ENCODE results near the gene DAZAP2. TPM values are rescaled to one million over a fixed set of nuclear protein-coding genes. Genes with fewer than 3 reads are reported as not detected.
"Not testable (repeated sequence)": the region's sequence is repeated elsewhere in the genome, so short reads cannot be mapped to it uniquely, and the experiment has no call there.

The DAZAP2 gene
- polyA plus RNA-seq, 6 donors from 2014 or later: 1,454 to 3,149 (median 1,632) TPM

GRCh38 chr12:51202718-51203117, 35.9 kb upstream of the DAZAP2 start:
- no peak for ATAC-seq (ENCODE audit: low read depth in 2 of 2)
- peaks cover 0 to 6% of the 10 kb centered on the region in 2 donors for H3K36me3 Mint-ChIP-seq
- H3K4me3 Mint-ChIP-seq: no peak overlapping the region
- H3K9me3 Mint-ChIP-seq: no peaks in the 10 kb centered on the region
- H3K4me1 Mint-ChIP-seq: no peaks in the 10 kb centered on the region
- H3K27me3 Mint-ChIP-seq: no peaks in the 10 kb centered on the region
- DNase-seq: no peak
- H3K27ac Mint-ChIP-seq: peak overlapping the region in 1 of 6 donors; percentile 57

- H3K9me3 Mint-ChIP-seq: no peaks in the 10 kb centered on the region
- DNase-seq (no peak), ATAC-seq (ENCODE audit: low read depth in 2 of 2) (no peak)
- H3K36me3 Mint-ChIP-seq: peaks cover 0 to 6% of the 10 kb centered on the region in 2 donors
- H3K27ac Mint-ChIP-seq: no peak overlapping the region
- H3K4me1 Mint-ChIP-seq: peaks cover 0 to 5% (median 2%) of the 10 kb centered on the region in 3 donors
- H3K27me3 Mint-ChIP-seq: peaks cover 0 to 3% (median 0%) of the 10 kb centered on the region in 3 donors
- no peak overlapping the region for H3K4me3 Mint-ChIP-seq
These were observed 33.3 kb upstream of the DAZAP2 start for GRCh38 chr12:51205350-51205749.

- H3K27ac Mint-ChIP-seq: peak overlapping the region in 2 of 6 donors; percentile 69 to 80
These were observed 30.5 kb upstream of the DAZAP2 start for GRCh38 chr12:51208016-51208660.

GRCh38 chr12:51209259-51209658, 29.4 kb upstream of the DAZAP2 start:
- no peak for ATAC-seq (ENCODE audit: low read depth in 2 of 2)
- peak overlapping the region in 1 of 8 donors; percentile 41 for H3K4me3 Mint-ChIP-seq
- H3K27ac Mint-ChIP-seq: no peak overlapping the region
- DNase-seq: no peak
- no peaks in the 10 kb centered on the region for H3K9me3 Mint-ChIP-seq
- H3K4me1 Mint-ChIP-seq: peaks cover 6 to 8% (median 6%) of the 10 kb centered on the region in 3 donors
- peaks cover 0 to 3% (median 0%) of the 10 kb centered on the region in 3 donors for H3K27me3 Mint-ChIP-seq
- H3K36me3 Mint-ChIP-seq: no peaks in the 10 kb centered on the region

More at GRCh38 chr12:51208016-51208660, 30.5 kb upstream of the DAZAP2 start:
- peaks cover 0 to 3% (median 0%) of the 10 kb centered on the region in 3 donors for H3K27me3 Mint-ChIP-seq
- H3K4me1 Mint-ChIP-seq: peaks cover 3 to 6% (median 5%) of the 10 kb centered on the region in 3 donors
- H3K36me3 Mint-ChIP-seq: peaks cover 0 to 6% of the 10 kb centered on the region in 2 donors
- no peaks in the 10 kb centered on the region for H3K9me3 Mint-ChIP-seq
- ATAC-seq (ENCODE audit: low read depth in 2 of 2) (no peak), DNase-seq (no peak)
- no peak overlapping the region for H3K4me3 Mint-ChIP-seq

- Mint-ChIP-seq H3K27me3 (peaks cover 0 to 3% (median 0%) of the 10 kb centered on the region in 3 donors), H3K27ac (peak overlapping the region in 1 of 6 donors; percentile 59), H3K36me3 (no peaks in the 10 kb centered on the region), H3K4me3 (no peak overlapping the region), H3K4me1 (peaks cover 8 to 12% (median 9%) of the 10 kb centered on the region in 3 donors), H3K9me3 (no peaks in the 10 kb centered on the region)
- no peak for ATAC-seq (ENCODE audit: low read depth in 2 of 2)
- no peak for DNase-seq
These were observed 27.8 kb upstream of the DAZAP2 start for GRCh38 chr12:51210690-51211395.

- Mint-ChIP-seq H3K27ac (no peak overlapping the region), H3K36me3 (no peaks in the 10 kb centered on the region), H3K9me3 (no peaks in the 10 kb centered on the region), H3K4me1 (peaks cover 16 to 30% (median 27%) of the 10 kb centered on the region in 3 donors), H3K27me3 (peaks cover 0 to 3% (median 0%) of the 10 kb centered on the region in 3 donors), H3K4me3 (peak overlapping the region in 2 of 8 donors; percentile 41 to 67)
- DNase-seq (no peak), ATAC-seq (ENCODE audit: low read depth in 2 of 2) (no peak)
These were observed 23.7 kb upstream of the DAZAP2 start for GRCh38 chr12:51214895-51215294.

GRCh38 chr12:51216642-51217041, 22.0 kb upstream of the DAZAP2 start:
- no peaks in the 10 kb centered on the region for H3K36me3 Mint-ChIP-seq
- H3K27me3 Mint-ChIP-seq: no peaks in the 10 kb centered on the region
- H3K4me1 Mint-ChIP-seq: peaks cover 12 to 25% (median 24%) of the 10 kb centered on the region in 3 donors
- no peak for ATAC-seq (ENCODE audit: low read depth in 2 of 2)
- no peaks in the 10 kb centered on the region for H3K9me3 Mint-ChIP-seq
- DNase-seq: no peak
- H3K27ac Mint-ChIP-seq: peak overlapping the region; percentile 2 to 94 (median 86)
- H3K4me3 Mint-ChIP-seq: peak overlapping the region; percentile 39 to 92 (median 82)

- Mint-ChIP-seq H3K36me3 (no peaks in the 10 kb centered on the region), H3K9me3 (no peaks in the 10 kb centered on the region), H3K4me3 (peak overlapping the region; percentile 86 to 97 (median 95)), H3K27ac (peak overlapping the region; percentile 84 to 99 (median 95)), H3K27me3 (no peaks in the 10 kb centered on the region), H3K4me1 (peaks cover 12 to 25% (median 24%) of the 10 kb centered on the region in 3 donors)
- ATAC-seq (ENCODE audit: low read depth in 2 of 2) (peak; percentile 61 to 65), DNase-seq (peak; percentile 58)
These were observed 21.3 kb upstream of the DAZAP2 start for GRCh38 chr12:51217133-51217967.

- DNase-seq: peak; percentile 71
These were observed 20.5 kb upstream of the DAZAP2 start, which contains the start of gene POU6F1 for GRCh38 chr12:51217968-51218606. Gene POU6F1, minus strand, starts transcription at chr12:51218062. Its CDS starts 11,226 bp downstream, at chr12:51206836.

GRCh38 chr12:51218607-51219161, 19.9 kb upstream of the DAZAP2 start:
- peak overlapping the region; percentile 86 to 97 (median 95) for H3K4me3 Mint-ChIP-seq
- H3K27me3 Mint-ChIP-seq: no peaks in the 10 kb centered on the region
- no peak for DNase-seq
- H3K9me3 Mint-ChIP-seq: no peaks in the 10 kb centered on the region
- H3K27ac Mint-ChIP-seq: peak overlapping the region; percentile 90 to 99 (median 95)
- H3K36me3 Mint-ChIP-seq: no peaks in the 10 kb centered on the region
- peaks cover 12 to 25% (median 24%) of the 10 kb centered on the region in 3 donors for H3K4me1 Mint-ChIP-seq
- ATAC-seq (ENCODE audit: low read depth in 2 of 2): no peak

More at GRCh38 chr12:51217968-51218606, 20.5 kb upstream of the DAZAP2 start, which contains the start of gene POU6F1:
- ATAC-seq (ENCODE audit: low read depth in 2 of 2): peak; percentile 75 to 77
- Mint-ChIP-seq H3K36me3 (no peaks in the 10 kb centered on the region), H3K4me1 (peaks cover 12 to 25% (median 24%) of the 10 kb centered on the region in 3 donors), H3K9me3 (no peaks in the 10 kb centered on the region), H3K27ac (peak within 1 kb of the TSS; percentile 90 to 99 (median 95)), H3K27me3 (no peaks in the 10 kb centered on the region), H3K4me3 (peak within 1 kb of the TSS; percentile 86 to 97 (median 95))

GRCh38 chr12:51219322-51219721, 19.3 kb upstream of the DAZAP2 start:
- no peak for DNase-seq
- H3K9me3 Mint-ChIP-seq: no peaks in the 10 kb centered on the region
- no peak for ATAC-seq (ENCODE audit: low read depth in 2 of 2)
- peak overlapping the region in 4 of 6 donors; percentile 67 to 95 (median 91) for H3K27ac Mint-ChIP-seq
- peak overlapping the region in 7 of 8 donors; percentile 31 to 96 (median 86) for H3K4me3 Mint-ChIP-seq
- H3K27me3 Mint-ChIP-seq: no peaks in the 10 kb centered on the region
- peaks cover 10 to 22% (median 21%) of the 10 kb centered on the region in 3 donors for H3K4me1 Mint-ChIP-seq
- no peaks in the 10 kb centered on the region for H3K36me3 Mint-ChIP-seq

- H3K27me3 Mint-ChIP-seq; H3K9me3 Mint-ChIP-seq; ATAC-seq (ENCODE audit: low read depth in 2 of 2); DNase-seq; H3K36me3 Mint-ChIP-seq: not testable (repeated sequence)
- Mint-ChIP-seq H3K4me1 (peaks cover 7 to 20% (median 19%) of the 10 kb centered on the region in 3 donors), H3K4me3 (peak overlapping the region in 3 of 8 donors; percentile 86 to 96 (median 96)), H3K27ac (peak overlapping the region in 1 of 6 donors; percentile 95)
These were observed 18.8 kb upstream of the DAZAP2 start for GRCh38 chr12:51219857-51220256.

All from naive B cell (primary cell).